Measurements from ENCODE around the gene VCL.
"Not testable (repeated sequence)": the region's sequence is repeated elsewhere in the genome, so short reads cannot be mapped to it uniquely, and the experiment has no call there.

Gene VCL
- total RNA-seq = 38.5 to 60.2 reads per million in 2 donors

DNA sequence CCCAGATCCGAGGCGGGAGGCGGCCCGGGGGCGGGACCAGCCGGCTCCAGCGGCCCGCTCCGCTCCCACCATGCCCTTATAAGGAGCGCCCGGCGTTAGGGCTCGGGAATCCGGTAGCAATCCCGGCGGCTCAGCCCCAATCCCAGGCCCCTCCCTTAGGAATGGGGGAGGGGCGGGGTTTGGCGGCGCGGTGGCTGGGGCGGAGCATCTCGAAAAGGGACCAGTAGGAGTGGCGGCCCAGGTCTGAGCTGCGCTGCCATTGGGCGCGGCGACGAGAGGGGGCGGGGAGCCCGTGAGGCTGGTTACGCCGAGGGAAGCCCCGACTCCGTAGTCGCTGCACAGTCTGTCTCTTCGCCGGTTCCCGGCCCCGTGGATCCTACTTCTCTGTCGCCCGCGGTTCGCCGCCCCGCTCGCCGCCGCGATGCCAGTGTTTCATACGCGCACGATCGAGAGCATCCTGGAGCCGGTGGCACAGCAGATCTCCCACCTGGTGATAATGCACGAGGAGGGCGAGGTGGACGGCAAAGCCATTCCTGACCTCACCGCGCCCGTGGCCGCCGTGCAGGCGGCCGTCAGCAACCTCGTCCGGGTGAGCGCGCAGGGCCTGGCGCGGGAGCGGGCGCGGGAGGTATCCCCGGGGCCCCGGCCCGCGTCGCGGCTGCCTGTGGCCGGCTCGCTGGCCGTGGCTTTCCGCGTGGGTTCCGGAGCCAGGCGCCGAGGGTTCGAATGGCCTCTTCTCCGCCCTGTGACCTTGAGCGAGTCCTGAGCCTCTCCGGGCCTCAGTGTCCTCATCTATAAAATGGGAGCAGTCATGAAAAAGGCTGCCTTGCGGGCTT, at the start of gene VCL:
Gene VCL (plus strand): TSS at position 330 of the 836 bp plus-strand sequence. CDS start 92 bp downstream, at position 422.
- DNase-seq = peak; percentile 87

DNA sequence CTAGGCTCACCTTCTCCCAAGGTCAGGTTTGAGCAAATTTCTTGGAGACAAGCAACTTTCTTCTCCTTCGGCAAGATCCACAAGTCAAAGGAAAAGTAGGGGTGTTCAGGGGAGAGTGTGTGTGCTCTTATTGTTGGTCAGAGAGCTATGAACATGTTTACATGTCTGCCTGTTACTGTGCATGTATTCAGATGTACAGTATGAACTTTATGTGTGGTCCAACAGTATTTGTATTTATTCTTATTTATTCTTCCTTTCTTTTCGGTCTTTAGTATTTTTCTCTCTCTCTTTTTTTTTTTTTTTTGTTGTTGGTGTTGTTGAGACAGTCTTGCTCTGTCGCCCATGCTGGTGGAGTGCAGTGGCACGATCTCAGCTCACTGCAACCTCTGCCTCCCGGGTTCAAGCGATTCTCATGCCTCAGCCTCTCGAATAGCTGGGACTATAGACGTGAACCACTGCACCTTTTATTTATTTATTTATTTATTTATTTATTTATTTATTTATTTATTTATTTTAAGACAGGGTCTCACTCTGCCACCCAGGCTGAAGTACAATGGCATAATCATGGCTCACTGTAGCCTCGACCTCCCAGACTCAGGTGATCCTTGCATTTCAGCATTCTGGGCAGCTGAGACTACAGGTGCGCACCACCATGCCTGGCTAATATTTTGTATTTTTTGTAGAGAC, 48.8 kb upstream of the VCL start:
- DNase-seq = no peak

DNA sequence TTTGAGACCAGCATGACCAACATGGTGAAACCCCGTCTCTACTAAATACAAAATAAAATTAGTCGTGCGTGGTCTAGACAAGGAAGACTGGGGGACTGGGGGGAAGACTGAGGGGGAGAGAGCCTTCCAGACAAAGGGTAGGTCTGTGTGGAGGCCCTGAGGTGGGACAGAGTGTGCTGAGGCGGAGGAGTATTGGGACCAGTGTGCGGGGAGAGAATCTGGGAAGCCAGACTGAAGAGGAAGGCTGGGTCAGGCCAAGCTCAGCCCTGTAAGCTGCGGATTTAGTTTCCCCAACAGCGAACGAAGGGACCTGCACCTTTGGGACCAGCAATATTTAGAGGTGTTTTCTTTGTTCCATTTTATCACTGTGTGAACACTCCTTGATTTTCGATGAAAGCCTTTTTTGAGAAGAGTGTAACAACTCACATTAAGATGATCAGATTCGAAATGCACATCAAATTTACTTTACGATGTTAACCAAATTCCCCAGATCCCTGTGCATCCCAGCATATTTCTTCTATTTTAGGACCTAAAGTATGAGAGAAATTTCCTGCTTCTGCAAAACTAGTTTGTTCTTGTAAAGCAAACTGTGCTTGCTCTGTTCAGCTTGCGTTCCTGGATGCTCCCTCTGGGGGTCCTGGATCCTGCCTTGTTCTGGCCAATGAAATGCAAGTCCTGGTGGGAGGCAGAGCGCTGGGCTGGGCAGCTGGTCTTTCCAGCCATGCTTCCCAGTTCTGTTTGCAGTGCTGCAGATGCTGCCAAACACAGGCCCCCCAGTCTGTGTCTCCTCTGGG, 47.6 kb upstream of the VCL start:
- DNase-seq = no peak

DNA sequence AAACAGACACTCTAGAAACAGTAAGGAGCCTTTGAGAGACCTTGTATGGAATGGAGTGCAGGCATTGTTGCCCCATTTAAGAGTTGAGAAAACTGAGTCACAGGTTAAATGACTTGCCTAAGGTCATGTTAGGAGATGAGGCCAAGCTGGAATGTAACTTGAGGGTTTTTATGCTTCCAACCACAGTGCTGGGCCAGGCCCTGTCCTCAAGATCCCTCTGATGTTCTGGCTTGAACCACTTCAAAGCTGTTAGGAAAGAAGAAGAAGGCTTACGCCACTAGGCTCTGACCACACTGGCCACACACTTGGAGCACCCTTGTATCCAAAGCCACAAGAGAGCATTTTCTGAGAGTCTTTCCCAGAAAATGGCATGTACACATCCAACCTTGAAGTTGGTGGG, 44.3 kb upstream of the VCL start:
- DNase-seq = no peak

DNA sequence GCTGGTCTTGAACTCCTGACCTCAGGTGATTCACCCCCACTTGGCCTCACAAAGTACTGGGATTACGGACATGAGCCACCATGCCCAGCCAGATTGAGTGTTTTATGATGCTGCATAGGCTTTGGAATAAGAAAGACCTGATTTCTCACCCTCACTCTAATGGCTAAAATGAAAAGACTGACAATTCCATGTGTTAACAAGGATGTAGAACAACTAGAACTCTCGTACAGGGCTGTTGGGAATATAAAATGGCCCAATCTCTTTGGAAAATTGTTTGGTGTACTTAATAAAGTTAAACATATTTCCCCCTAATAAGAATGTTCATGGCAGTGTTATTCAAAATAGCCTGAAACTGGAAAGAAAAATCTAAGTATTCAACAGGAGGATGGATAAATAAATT, 43.2 kb upstream of the VCL start:
- no peak for DNase-seq

DNA sequence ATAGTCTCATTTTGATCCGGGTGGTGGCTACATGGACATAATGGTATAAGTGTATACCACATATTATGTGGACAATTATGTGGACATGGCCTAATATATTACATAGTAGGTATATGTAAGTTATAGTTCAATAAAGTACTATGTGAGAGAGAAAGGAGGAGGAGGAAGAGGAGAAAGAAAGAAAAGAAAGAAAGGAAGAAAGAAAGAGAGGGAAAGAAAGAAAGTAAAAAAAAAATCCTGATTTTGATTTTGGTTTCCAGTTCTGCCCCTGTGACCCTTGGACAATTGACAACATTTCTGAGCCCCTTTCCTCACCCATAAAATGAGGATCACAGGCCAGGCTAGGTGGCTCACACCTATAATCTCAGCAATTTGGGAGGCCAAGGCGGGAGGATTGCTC, 42.2 kb upstream of the VCL start:
- no peak for DNase-seq

DNA sequence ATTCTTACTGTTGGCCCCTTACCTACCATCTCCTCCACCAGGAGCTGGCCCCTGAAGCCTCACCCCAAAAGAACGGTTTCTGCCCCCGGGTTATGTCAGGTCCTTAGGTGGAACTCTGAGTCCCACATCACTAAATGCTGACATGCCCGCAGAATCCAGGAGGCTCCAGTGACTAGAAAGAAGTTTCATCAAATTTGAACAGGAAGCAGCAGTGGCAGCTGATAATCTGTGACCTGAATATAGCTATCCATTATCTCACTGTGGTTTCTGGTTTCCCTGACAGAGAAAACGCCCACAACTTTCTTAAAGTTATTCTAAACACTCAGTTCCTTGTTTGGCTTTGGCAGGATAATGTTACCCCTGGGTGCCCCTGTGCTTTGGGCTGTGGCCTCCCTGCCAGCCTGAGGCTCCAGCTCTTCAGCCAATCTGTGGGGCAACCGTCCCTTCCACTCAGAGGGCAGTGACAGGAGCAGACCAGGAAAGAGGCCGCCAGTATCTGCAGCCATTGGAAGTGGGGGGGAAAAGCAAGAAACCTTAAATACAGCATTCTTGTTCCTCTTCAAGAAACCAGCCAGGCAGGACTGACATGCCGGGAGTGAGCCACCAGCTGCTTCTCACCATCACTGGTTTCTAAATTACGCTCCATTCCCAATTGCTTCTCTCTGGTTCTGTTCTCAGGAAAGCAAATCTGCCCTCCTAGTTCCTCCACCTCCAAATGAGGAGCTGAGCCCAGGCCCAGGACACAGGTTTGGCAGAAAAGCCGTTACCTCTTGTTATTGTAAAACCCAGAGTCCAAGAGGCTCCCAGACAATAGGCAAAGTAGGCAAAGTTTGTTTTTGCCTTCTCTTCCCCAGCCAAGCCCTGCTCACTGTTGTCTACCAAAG, 41.2 kb upstream of the VCL start:
- no peak for DNase-seq

DNA sequence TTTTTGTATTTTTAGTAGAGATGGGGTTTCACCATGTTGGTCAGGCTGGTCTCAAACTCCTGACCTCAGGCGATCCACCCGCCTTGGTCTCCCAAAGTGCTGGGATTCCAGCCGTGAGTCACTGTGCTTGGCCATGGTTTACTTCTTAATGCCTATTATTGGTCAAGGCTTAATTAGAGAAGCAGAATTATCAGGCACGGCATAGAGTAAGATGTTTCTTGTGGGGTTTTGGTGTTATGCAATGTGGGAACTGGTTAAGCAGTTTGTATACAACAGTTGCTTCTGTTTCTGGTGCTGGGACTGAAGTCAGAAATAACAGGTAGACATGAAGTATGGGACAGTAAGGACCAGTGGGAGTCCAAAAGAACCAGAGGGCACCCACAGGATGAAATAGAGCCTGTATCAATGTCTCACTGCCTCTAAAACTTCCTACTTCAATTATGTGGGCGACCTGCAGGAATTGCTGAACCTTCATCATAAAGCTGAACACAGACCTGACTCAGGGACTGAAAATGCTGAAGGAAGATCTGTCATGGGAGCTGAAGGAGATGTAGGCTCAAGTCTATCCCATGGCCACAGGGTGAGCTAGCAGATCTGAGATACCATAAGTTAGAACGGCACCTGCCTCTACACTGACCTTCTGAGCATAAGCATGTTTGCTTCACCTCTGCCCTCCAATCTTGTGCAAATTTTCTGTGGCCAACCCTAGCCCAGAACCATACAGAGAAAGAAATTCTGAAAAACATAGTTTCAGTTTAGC, 38.3 kb upstream of the VCL start:
- DNase-seq = no peak

DNA sequence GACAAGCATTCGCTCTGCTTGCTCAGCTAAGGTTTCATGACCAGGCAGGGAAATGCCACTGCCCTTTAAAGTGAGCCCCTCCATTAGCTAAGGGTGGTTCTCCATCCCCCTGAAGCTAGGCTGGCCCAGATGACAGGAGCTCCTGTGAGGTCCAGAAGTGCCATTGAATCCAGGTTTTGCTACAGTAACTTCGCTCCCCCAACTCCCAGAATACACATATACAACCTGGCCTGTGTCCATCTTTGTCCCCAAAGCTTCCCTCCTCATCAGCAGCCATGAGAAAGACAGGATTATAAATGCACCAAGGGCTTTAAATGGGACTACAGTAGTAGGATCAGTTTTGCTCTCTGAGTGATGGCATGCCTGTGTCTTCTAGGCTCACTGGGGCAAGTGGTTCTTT, 35.5 kb upstream of the VCL start:
- DNase-seq = no peak

DNA sequence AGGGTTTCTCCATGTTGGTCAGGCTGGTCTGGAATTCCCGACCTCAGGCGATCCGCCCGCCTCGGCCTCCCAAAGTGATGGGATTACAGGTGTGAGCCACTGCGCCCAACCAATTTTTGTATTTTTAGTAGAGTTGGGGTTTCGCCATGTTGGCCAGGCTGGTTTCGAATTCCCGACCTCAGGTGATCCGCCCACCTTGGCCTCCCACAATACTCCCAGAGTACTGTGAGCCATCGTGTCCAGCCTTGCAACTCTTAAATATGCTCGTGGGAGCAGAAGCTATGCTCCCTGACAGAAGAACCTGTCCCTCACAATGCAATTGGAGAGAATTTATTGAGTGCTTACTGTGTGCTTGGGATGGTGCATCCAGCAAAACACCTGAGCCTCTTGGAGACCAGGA, 34.4 kb upstream of the VCL start:
- not testable (repeated sequence) for DNase-seq

DNA sequence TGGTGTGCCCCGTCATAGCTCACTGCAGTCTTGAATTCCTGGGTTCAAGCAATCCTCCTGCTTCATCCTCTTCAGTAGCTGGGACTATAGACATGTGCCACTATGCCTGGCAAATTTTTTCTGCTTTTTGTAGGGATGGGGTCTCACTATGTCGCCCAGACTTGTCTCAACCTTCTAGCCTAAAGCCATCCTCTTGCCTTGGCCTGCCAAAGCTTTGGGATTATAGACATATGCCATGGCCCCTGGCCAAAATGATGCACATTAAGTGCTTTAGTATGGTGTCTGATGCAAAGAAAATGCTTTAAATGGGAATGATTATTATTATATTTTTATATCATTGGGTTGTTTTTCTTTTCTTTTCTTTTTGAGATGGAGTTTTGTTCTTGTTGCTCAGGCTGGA, 33.2 kb upstream of the VCL start:
- DNase-seq = no peak

DNA sequence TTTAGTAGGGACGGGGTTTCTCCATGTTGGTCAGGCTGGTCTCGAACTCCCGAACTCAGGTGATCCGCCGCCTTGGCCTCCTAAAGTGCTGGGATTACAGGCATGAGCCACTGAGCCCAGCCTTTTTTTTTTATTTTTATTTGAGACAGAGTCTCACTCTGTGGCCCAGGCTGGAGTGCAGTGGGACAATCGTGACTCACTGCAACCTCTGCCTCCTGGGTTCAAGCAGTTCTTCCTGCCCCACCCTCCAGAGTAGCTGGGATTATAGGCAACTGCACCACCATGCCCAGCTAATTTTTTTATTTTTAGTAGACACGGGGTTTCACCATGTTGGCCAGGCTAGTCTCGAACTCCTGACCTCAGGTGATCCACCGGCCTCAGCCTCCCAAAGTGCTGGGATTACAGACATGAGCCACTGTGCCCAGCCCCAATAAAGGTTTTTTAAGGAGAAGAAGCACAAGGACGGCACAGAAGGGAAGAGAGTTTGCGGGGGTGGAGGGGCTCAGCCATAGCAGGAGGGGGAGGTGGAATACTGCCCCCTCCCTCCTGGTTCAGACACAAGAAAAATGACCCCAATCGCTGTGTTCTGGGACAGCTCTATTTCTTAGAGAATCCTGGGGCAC, 32.5 kb upstream of the VCL start:
- not testable (repeated sequence) for DNase-seq

DNA sequence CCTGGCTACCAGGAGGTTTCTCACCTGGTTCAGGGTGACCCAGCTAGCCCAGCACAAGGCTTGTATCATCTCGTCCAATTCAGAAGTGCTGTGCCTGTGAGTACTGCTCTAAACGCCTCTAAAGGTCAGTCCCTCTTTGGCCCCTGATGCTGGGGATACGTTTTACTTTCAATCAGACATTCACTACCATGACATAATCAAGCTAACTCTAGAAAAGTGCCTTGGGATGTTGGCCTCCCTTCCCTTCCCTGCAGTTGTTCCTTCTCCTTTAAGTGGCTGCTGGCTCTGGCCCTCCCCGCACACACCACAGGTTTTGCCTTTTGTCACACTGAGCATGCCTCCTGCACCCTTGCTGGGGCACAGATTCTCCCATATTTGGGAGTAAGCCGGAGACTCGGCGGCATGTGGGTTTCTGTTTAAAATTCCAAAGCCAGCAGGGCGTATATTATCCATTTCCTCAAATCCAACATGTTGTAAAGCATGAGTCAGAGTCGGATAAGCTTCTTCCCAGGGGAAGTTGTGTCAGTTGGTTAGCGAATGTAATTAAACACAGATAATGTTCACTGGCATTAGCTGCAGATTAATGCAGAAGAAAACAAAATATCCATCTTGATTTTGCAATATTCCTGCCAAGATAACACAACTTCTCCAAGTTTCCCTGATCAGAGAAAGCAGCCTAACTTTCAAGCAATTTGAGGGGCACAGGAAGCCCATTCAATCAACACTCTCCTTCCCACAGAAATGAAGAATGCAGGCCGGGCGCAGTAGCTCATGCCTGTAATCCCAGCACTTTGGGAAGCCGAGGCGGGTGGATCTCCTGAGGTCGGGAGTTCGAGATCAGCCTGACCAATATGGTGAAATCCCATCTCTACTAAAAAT, 31.8 kb upstream of the VCL start:
- no peak for DNase-seq

DNA sequence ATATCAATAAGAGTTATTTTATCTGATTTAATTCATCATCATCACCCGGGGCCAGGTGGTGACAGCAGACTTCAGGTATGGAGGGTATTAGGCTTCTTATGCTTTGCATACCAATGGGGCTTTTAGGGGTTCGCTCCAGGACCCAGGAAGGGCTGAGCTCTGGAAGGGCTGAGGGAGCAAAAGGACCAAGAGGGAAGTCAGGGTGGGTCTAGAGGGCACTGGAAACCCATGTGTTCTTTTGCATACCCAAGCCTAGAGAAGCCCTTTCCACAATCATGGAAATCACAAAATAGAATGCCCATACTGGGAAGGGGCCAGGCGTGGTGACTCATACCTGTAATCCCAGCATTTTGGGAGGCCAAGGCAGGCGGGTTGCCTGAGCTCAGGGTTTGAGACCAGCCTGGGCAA, 30.9 kb upstream of the VCL start:
- DNase-seq = no peak

DNA sequence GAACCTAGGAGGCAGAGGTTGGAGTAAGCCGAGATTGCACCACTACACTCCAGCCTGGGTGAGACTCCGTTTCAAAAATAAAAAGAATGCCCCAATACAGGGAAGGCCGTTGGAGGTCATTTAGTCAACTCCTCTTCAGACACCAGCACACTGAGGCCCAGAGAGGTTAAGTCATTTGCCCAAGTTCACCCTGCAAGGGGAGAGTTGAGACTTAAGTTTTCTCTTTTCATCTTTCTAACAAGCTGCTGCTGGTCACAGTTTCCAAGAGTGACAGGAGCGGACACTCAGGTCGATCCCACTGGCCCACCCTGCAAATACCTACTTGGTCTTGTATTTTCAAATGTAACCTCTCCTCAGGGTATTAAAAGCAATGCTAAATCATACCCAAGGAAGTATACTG, 30.4 kb upstream of the VCL start:
- no peak for DNase-seq

DNA sequence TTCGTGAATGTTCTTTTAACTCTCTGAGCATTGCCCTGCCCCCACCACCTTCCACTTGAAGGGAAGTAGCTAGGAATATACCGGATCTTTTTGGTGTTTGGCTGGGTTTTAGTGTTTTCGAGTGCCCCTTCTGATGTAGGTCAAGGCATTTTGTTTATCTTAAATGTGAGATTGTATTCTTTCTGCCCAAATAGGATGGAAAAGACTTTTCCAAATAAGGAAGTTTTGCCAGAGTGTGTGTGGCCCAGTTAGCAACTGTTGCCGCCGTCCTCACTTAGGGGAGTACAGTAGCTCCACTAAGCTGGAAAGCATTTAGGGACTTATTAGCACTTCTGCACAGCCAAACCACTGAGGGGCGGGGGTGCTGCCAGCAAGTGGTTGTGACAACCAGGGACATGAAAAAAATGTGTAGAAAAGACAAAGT, 29.8 kb upstream of the VCL start:
- peak; percentile 26 for DNase-seq

DNA sequence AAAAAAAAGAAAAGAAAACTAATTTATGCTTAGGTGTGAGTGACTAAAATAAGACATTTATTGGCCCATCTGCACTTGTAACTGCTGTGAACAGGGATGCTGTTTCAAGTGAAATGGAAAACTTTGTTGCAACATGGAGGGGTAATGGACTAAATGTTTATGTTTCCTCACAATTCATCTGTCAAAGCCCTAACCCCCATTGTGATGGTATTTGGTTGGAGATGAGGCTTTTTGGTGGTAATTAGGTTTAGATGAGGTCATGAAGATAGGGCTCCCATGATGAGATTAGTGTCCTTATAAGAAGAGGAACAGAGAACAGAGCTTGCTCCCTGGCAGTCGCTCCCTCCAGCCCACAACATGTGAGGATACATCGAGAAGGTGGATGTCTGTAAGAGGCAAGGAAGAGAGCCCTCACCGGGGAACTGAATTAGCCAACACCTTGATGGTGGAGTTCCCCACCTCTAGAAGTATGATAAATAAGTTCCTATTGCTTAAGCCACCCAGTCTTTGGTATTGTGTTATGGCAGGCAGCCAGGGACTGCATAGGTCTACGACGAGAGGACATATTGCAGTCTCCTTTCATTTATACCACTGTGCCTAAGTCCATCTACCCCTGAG, 28.6 kb upstream of the VCL start:
- no peak for DNase-seq

DNA sequence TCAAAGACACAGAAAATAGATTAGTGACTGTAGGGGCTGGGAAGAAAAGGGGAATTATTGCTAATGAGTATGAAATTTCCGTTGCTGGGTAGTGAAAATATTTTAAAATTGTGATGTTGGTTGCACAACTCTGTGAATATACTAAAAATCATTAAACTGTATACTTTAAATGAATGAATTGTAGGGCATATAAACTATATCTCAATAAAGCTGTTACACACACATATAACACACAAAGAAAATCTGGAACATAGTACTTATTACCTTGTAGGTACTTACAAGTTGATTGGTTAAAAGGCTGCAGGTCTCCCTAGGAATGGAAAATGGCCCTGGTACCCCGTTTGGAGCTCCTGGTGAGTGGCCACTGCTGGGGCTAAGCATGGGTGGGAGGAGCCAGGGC, 27.1 kb upstream of the VCL start:
- no peak for DNase-seq

DNA sequence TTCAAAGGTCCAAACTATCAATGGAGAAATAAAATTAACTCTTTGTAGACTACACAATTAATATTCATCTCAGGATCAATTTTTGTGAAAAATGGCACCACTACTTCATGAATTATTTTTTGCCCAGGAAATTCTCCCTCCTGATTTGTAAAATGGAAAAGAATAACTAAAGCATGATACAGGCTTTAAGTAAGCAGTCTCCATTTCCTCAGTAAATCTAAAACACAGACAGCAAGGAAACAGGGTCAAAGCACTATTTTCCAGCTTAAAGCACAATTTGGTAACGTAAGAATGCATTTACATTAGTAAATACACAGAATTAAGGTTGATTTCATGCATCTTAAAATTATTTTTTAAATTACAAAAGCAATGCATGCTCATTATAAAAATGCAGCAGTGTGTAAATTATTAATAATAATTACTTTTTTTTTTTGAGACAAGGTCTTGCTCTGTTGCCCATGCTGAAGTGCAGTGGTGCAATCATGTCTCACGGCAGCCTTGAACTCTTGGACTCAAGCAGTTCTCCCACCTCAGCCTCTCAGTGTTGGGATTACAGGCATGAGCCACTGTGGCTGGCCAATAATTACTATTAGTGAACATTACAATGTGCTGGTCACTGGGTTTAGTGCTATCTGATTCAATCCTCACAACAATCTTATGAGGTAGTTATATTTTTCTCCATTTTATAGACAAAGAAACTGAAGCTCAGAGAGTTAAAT, 26.1 kb upstream of the VCL start:
- no peak for DNase-seq
